NCI-H526 (cell line): Measurements from ENCODE around the gene HACD1.
"Not testable (repeated sequence)": the region's sequence is repeated elsewhere in the genome, so short reads cannot be mapped to it uniquely, and the experiment has no call there.

Experiments used
- DNase-seq, 2 experiments: peaks; one replicate each; lab custom pipeline; 2025; lab: John Stamatoyannopoulos, UW

The HACD1 gene

DNA sequence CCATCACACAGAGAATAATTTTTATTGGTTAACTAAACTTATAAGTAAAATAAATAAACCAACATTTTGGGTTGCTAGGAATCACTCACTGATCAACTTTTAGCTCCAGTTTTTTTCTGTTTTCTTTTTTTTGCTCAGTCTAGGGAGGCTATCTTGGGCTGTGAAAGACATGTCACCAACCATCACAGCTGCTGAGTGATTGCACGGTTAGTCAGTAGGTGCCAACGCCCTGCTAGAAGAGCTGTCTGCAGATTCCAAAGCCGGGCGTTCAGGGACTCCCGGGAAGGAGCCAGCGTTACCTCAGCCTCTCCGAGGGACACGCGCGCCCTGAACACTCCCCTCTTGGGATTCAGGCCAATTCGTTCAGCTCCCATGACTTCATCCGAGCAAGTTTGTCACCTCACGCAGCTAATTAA is 26.2 kb upstream of the HACD1 start:
- peak in 1 of 2 experiments; percentile 70 for DNase-seq

DNA sequence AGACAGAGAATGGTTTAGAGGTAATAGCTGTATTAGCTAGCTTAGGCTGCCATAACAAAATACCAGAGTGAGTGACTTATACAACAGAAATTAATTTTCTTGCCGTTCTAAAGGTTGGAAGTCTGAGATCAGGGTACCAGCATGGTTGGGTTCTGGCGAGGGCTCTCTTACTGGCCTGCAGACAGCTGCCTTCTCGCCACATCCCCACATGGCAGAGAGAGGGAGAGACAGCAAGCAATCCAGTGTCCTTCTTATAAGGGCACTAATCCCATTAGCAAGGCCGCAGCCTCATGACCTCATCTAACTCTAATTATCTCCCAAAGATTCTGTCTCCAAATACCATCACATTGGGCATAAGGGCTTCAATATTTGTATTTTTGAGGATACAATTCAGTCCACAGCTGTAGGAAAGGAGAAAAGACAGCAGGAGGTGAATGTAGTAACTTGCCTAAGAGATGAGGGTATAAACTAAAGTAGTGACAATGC is 23.2 kb upstream of the HACD1 start:
- DNase-seq = no peak

DNA sequence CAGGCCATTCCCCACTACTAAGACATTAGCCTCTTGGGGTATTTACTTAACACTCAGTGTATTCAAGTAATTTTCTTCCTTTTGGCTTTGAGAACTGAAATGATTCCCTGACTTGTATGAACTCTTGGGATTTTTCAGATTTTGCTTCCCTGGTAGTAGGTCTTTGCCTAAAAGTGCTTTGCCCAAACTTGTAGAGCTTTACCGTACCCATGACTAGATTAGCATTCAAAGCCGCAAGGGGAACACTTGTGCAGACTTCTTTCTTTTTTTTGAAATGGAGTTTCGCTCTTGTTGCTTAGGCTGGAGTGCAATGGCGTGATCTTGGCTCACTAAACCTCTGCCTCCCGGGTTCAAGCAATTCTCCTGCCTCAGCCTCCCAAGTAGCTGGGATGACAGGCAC is 20.7 kb upstream of the HACD1 start:
- no peak for DNase-seq

DNA sequence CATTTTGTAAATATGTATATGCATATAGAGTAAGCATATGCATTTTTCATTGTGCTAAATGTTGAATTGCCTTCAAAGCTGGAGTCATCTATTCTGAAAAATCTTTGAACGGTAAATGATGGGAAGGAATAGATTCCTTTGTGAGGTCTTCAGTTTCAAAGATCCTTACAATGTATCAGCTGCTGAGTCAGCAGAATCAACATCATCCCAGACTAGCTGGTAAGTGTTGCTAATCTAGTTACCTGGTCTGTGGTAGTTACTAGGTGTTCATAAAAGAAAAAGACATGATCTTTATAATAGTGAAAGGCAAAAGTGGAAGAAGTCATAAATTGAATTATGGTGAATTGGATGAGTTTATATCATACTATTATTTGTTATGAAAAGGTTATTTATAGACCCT is 16.2 kb upstream of the HACD1 start:
- DNase-seq = no peak

DNA sequence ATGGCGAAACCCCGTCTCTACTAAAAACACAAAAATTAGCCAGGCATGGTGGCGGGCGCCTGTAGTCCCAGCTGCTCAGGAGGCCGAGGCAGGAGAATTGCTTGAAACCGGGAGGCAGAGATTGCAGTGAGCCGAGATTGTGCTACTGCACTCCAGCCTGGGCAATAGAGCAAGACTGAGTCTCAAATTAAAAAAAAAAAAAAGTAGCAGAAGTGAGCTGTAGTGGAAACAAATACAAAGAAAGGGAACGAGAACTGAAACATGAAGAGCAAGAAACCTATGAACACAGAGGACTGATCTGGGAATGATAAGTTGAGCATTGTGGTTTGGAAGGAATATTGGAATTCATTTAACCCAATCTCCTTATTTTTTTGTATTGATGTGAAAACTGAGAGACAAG is 15.4 kb upstream of the HACD1 start:
- DNase-seq = not testable (repeated sequence)

DNA sequence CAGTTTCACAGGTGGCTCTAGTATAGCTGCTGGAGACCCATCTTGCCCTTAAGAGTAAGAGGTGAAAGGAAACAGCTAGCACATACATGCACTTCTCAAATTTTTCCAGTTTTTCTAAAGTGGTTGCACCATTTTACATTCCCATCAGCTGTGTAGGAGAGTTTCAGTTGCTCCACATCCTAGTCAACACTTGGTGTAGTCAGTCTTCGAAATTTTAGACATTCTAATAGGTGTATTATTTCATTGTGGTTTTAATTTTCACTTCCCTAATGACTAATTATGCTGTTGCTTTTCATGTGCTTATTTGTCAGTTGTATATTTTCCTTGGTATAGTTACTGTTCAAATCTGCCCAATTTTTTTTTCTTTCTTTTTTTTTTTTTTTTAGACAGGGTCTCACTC is 9.5 kb upstream of the HACD1 start:
- DNase-seq = no peak

DNA sequence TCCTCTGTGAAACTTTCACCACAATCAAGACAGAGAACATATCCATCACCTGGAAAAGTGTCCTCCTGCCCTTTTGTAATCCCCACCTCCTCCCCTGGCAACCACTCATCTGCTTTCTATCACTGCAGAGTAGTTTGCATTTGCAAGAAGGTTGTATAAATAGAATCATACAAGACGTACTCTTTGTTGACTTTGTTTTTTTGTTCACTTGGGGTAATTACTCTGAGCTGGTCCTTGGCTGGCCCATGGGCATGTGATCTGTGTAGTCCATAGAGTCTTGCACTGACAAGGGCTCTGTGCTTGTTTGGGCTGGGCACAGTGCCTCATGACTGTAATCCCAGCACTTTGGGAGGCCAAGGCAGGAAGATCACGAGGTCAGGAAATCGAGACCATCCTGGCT is 7.8 kb upstream of the HACD1 start:
- DNase-seq = no peak

DNA sequence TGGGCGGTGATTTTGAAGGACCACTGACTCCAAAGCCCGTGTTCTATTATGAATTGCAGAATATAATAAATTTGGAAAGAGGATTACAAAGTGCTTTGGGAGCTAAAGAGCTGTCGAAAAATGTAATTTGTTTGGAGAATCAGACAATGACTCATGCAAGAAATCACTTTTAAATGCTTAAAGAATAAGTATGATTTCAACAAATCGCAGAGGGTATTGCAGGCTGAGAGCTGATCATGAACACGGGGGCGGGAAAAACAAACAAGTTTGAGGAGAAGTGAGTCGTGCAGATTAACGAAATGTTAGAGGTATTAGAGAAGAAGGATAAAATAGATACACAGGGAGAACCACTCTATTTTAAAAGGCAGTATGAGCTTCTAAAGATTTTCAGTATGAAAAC is 4.9 kb upstream of the HACD1 start:
- no peak for DNase-seq

DNA sequence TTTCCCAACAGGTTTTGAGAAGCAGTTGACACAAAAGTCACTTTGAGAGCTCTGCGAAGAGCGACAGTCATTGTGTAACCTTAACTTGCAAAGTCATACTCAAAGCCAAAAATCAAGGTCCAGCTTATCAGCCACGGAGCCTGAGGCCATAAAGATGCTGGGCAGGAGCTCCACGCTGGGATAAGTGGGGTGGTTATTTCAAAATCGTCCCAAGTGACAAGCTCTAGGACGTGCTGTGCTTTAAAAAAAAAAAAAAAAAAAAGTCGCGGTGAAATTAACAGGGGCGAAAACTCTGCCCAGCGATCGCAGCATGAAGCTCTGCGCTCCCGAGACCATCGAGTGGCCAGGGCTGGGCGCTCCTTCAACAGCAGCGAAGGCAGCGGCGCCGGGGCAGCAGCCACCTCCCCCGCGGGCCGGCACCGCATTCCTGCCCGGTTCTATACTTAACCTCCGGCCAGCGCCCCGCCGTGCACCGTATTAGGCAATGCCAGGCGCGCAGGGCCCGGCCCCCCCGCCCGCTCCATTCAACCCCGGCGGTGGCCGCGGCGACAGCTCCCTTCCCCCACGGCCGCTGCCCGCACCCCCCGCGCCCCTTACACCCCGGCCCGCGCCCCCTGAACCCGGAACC is 657 bp downstream of the HACD1 start:
- DNase-seq = peak in 1 of 2 experiments; percentile 67

DNA sequence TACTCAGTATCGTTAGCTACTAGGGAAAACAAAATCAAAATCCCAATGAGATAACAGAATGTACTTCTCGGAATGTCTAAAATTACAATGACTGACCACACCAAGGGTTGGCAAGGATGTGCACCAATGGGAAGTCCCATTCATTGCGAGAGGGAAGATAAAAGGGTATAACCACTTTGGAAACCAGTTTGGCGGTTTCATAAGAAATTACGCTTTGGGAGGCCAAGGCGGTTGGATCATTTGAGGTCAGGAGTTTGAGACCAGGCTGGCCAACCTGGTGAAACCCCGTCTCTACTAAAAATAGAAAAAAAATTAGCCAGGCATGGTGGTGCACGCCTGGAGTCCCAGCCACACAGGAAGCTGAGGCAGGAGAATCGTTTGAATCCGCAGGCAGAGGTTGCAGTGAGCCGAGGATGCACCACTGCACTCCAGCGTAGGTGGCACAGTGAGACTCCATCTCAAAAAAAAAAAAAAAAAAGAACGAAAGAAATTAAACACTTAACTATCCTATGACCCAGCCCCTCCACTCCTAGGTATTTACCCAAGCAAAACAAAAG is 7.6 kb downstream of the HACD1 start:
- no peak for DNase-seq

DNA sequence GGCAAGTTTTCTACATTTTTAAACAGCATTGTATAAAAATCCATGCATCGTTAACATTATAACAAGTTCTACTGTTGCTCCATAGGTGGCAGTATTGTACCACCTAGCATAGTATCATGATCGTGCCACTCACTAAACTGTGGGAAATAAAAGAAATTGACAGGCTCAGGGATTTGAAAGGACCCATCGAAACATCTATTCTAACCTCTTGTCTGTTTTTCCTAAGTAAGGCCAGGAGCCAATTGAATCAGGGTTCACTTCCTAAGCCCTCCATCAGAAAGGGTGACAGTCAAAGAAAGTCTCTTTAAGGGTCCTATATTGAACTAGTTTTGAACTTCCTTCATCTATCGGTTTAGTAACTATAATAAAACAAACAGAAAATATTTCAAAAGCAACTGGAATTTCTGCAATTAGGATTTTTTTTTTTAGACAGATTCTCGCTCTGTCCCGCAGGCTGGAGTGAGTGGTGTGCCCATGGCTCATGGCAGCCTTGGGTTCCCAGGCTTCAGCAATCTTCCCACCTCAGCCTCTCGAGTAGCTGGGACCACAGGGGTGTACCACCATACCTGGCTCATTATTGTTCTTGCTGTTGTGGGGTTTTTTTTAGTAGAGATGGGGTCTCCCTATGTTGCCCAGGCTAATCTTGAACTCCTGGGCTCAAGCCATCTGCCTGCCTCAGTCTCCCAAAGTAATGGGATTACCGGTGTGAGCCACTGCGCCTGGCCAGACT is 9.4 kb downstream of the HACD1 start:
- peak; percentile 7 to 45 for DNase-seq

DNA sequence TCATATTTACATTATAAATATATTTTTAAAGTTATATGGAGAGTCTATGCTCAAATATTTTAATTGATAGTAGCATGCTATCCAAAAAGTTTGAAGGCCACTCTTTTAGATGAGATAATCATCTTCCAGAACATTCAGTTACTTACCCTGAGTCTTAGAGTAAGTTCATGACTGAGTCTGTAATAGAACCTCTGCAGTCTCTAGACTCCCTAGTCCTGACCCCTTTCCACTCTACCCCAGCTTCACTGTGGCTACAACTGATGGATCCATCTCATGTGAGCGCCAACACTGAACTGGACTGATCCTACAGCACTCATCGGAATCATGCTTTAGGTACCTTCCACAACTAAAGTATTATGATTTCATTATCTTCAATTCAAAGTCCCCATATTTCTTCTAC is 10.1 kb downstream of the HACD1 start:
- DNase-seq = no peak

DNA sequence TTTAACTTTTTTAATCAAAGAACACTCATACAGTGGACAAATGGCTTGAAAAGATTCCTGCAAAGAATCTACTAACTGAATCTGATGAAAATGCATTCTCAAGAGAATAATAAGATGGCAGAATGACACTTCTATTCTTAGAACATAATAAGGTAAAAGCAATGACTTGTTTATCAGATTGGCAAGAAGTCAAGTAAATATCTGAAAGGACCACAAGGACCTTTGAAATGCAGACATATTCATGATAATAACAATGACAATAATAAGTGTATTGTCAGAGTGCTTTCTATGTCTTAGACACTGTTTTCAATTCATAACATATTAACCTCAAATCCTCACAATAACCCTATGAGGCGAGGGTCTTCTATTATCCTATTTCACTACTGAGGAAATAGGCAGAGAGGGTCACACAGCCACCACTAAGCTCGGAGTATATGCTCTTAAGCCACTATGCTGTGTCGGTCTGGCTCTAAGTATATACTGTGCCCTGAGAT is 10.6 kb downstream of the HACD1 start:
- no peak for DNase-seq

DNA sequence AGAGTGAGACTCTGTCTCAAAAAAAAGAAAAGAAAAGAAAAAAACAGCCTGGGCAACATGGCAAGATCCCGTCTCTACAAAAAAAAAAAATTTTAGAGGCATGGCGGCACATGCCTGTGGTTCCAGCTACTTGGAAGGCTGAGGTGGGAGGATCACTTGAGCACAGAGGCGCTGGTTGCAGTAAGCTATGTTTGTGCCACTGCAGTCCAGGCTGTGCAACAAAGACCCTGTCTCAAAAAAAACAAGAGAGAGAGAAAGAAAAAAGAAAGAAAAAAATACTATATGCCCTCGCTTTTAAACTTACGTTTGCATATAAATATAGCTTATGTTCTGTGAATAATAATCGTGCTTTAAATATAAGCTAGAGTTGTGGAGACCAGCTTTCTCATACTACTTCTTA is 11.2 kb downstream of the HACD1 start:
- no peak for DNase-seq

DNA sequence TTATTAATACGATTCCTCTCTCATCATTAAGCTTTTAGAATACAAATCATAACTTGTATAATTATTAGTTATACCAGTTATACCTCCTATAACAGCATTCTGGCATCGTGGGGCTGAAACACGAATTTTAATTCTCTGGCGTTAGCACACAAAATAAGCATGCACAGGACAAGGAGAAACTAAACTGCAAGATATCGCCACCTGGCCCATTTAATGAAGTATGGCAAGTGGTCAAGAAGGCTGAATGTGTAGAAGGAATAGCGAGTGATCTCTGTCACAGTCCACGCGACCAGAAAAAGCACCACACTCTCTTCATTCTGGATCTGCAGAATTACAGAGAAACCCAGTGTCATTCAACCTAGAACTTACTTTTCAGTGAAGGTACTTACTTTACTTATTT is 18.1 kb downstream of the HACD1 start:
- DNase-seq = peak in 1 of 2 experiments; percentile 19

DNA sequence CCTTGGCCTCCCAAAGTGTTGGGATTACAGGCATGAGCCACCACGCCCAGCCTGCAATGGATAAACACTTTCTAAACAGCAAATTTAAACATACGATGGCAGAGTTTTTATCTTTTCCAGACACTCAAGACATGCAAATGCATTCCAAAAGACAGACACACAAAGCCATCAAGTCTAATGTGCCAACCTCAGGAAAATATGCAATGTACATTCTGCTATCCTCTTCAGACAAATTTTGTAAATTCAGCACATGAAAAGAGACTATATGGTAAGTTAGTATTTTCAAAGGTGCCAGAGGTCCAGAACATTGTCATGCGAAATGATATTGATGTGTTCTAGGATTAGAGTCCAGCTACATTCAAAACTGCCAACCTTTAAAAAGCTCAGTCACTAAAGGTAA is 19.8 kb downstream of the HACD1 start:
- DNase-seq = no peak

DNA sequence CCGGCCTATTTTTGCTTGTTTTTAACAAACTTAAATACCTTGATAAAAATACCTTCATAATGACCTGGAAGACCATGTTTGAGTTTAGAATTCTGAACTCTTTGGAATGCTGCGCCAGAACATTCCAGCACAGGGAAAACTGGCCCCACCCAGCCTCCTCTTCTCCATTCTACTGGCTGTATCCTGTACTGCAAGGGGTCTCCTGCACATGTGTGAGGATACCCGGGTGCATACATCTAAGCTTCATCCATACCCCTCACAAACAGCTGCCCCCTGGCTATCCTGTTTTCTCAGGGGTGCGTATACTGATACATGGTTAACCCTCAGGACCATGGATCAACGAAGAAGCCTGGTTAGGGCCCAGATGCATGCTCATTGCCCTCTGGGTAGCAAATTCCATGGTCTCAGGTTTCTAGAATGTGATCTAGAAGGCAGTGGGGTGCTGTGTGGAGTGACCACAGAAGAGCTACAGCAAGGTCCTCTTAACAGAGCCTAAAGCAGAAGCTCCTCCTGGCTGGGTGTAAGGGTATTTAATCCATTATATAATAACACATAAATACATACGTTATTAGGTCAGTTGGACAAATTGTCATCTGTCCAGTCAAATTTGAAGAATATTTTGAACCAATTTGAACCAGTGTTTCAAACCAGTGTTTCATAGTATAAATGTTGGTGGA is 26.1 kb downstream of the HACD1 start:
- no peak for DNase-seq

DNA sequence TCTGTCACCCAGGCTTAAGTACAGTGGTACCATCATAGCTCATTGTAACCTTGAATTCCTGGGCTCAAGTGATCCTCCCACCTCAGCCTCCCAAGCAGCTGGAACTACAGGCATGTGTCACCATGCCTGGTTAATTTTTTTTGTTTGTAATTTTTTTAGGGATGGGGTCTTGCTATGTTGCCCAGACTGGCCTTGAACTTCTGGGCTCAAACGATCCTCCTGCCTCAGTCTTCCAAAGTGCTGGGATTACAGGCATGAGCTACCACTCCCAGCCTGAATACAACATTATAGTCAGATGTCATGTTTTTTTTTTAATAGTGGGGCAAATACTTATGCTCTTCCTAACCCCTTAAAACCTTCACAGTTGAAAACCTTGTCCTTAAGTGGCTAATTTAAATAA is 27.9 kb downstream of the HACD1 start:
- not testable (repeated sequence) for DNase-seq

DNA sequence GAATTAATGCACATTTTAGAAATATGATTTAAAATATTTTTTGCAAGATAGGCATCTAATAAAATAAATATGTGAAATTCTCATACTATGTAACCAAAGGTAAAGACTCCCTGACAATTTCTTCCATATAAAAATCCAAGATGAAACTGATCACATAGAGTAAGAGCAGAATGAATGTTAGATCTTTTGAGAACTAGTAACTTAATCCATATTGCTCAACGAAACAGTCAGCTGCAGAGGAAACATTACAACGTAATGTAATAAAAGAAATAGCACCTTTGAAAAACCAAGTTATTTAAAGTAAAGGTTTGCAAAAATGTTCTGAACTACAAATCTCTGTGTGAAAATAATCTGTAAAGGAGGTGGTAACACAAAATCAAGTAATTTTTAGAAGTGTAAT is 28.8 kb downstream of the HACD1 start:
- DNase-seq = no peak

DNA sequence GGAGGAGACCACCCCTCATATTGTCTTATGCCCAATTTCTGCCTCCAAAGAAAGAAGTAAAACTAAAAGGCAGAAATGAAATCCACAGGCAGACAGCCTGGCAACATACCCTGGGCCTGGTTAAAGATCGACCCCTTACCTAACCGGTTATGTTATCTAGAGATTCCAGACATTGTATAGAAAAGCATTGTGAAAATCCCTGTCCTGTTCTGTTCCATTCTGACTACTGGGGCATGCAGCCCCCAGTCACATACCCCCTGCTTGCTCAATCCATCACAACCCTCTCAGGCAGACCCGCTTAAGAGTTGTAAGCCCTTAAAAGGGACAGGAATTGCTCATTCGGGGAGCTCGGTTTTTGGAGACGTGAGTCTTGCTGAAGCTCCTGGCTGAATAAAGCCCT is 29.9 kb downstream of the HACD1 start:
- not testable (repeated sequence) for DNase-seq

DNA sequence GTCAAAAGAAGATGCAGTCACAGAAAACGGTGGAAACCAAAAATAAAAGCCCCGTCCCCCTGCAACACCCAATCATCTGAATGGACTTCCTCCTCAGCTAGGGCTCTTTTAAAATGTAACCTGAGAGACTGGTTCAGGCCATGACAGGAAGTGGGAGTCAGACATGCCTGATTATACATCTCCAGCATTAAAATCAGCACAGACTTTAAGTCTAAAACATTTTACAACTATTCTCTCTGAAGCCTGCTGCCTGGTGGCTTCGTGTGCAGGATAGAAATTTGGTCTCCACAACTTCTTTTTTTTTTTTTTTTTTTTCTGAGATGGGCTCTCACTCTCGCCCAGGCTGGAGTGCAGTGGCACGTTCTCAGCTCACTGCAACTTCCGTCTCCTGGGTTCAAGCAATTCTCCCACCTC is 30.3 kb downstream of the HACD1 start:
- DNase-seq = no peak

DNA sequence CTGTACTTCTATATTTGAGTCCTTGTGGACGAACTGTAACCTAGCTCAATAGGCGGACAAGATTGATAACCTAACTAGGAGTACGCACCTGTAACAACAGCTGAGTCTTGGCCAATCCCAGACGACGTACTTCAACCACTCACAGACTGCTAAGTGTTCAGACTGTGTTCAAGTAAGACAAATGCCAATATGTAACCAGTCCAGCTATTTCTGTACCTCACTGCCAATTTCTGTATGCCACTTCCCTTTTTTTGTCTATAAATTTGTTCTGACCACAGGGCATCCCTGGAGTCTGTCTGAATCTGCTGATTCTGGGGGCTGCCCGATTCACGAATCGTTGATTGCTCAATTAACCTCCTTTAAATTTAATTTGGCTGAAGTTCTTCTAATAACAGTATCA is 32.2 kb downstream of the HACD1 start:
- no peak for DNase-seq

DNA sequence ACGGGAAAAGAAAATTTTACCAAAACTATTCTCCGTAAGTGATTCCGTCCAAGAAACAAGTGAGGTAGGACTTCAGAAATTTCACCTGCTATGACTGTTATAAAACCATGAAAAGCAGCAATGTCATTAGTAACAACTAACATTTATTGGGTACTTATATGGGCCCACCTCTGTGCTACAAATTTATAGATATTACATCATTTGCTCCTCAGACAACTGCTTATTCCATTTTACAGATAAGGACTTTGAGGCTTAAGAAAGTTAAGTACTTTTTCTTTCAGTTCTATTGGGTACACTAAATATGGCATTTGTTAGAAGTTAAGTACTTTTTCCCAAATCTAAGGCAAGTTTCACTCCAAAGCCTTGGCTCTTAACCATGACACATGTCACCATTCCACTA is 36.3 kb downstream of the HACD1 start:
- DNase-seq = no peak
